ENCODE data around the gene LTBP4. TPM values are rescaled to one million over a fixed set of nuclear protein-coding genes. Genes with fewer than 3 reads are reported as not detected.

Gene LTBP4
- total and polyA plus RNA-seq, 2 of the 13 experiments (the other 11 are each of a cell fraction or from before 2014, with no cell fraction given), result 0.86 to 2.3 TPM

GRCh38 chr19:40674291-40674690 lies 73.1 kb downstream of the LTBP4 start:
- H3K4me3 ChIP-seq (replicated peaks in 1 of 3; ENCODE audit: insufficient read depth in 1 of 3, low read depth in 2 of 3, low read length in 3 of 3), result no peak overlapping the region
- intact Hi-C loops (cut with micrococcal nuclease; ENCODE audit: unreplicated experiment), result no loop called here
- H3K36me3 ChIP-seq (replicated peaks in 1 of 2; ENCODE audit: control insufficient read depth in 1 of 2, insufficient read depth in 2 of 2, low read length in 2 of 2), result no peaks in the 10 kb centered on the region
- in situ Hi-C loops (cut with HindIII; ENCODE audit: extremely low pct_ligation_motif_present, low pct_unique_long_range_greater_than_20kb), result loop anchor here (25.0 kb wide), 1 partner anchor 463 kb away; no protein-coding TSS in a partner anchor
- 80% methylated on average over 1 of the region's 3 CpGs for WGBS (ENCODE audit: low lambda C conversion rate)
- no peak overlapping the region for H3K4me2 ChIP-seq (ENCODE audit: low read depth, low read length)
- no peak overlapping the region for H2AFZ ChIP-seq (ENCODE audit: low read length)
- no peak for TF ChIP-seq TCF12 (IDR thresholded peaks at IDR 0.05)
- TF ChIP-seq TCF12 (CRISPR knock-in tag; IDR thresholded peaks at IDR 0.05), result no peak
- TF ChIP-seq ARID3A (IDR thresholded peaks at IDR 0.05; ENCODE audit: low read depth, low read length), result no peak
- no peak for TF ChIP-seq ZNF350 (CRISPR knock-in tag; IDR thresholded peaks at IDR 0.05; ENCODE audit: borderline replicate concordance, low read depth)
- no peak for TF ChIP-seq NFYB (CRISPR knock-in tag; IDR thresholded peaks at IDR 0.05)
- TF ChIP-seq ZNF768 (CRISPR knock-in tag; IDR thresholded peaks at IDR 0.05), result peak; percentile 33; the same call in 1 of the 2 replicates
- TF ChIP-seq NFIC (IDR thresholded peaks at IDR 0.05; ENCODE audit: low read length), result no peak
- TF ChIP-seq SRF (IDR thresholded peaks at IDR 0.05; ENCODE audit: low read depth, low read length), result no peak
- no peak for TF ChIP-seq PATZ1 (CRISPR knock-in tag; IDR thresholded peaks at IDR 0.05)
- DNase-seq (ENCODE audit: low spot score), result no peak
- no peaks in the 10 kb centered on the region for H3K27me3 ChIP-seq (ENCODE audit: control insufficient read depth in 1 of 2, insufficient read depth in 2 of 2, low read length in 2 of 2)
- no peak for FAIRE-seq
- H3K4me1 ChIP-seq (ENCODE audit: insufficient read depth, low read length), result no peaks in the 10 kb centered on the region
- no peak for ATAC-seq
- H3K9ac ChIP-seq (ENCODE audit: insufficient read depth, low read depth, low read length), result no peak overlapping the region
- ChIA-PET POLR2A (no interaction called here), CTCF (ENCODE audit: low intra/inter-chr PET ratio, low total read pairs) (no interaction called here)
- H4K20me1 ChIP-seq (ENCODE audit: insufficient read depth, low read length), result no peaks in the 10 kb centered on the region
- H3K27ac ChIP-seq (ENCODE audit: extremely low read length, insufficient read depth, low read length), result no peak overlapping the region
- BruUV-seq (replicated peaks), result no TSS peak
- no peaks in the 10 kb centered on the region; the same call in 1 of the 2 replicates for H3K9me3 ChIP-seq (ENCODE audit: low read length)
- H3K79me2 ChIP-seq (ENCODE audit: insufficient read depth, low read length), result no peaks in the 10 kb centered on the region

Data from HepG2 (cell line).